GM12878 (cell line): ENCODE measurements around the gene SCN11A.

ENCODE experiments used
- BCLAF1 ChIP-seq: fragments of 450-650 bp; IDR thresholded peaks from 2 replicates; pipeline ENCODE4 v1.6.1; 2017; ENCODE audit warnings: antibody characterized with exemption, mild to moderate bottlenecking, moderate library complexity
- CTCF ChIP-seq, 3 experiments: IDR thresholded peaks in 2 of 3; conservative IDR thresholded peaks in 1 of 3; 2 replicates each; pipeline ENCODE4 v1.5.1; 2011; ENCODE audit warnings: low read depth in 3 of 3, low read length in 3 of 3, mild to moderate bottlenecking in 3 of 3, control low read depth in 2 of 3, moderate library complexity in 2 of 3, inconsistent platforms in 1 of 3, mixed read lengths in 1 of 3; ENCODE audit not compliant: control insufficient read depth in 2 of 3, insufficient read depth in 1 of 3; ENCODE audit errors: extremely low read depth in 1 of 3
- ELK1 ChIP-seq: IDR thresholded peaks from 2 replicates; pipeline ENCODE4 v1.6.1; 2012; ENCODE audit warnings: low read depth, low read length, improper control_type of control experiment
- FOXK2 ChIP-seq: fragments of 450-650 bp; IDR thresholded peaks from 2 replicates; pipeline ENCODE4 v1.6.1; 2017; ENCODE audit warnings: mild to moderate bottlenecking, moderate library complexity
- POLR2A ChIP-seq: IDR thresholded peaks from 2 replicates; pipeline ENCODE4 v1.6.1; 2011; ENCODE audit warnings: low read depth, mild to moderate bottlenecking, low read length
- POLR2AphosphoS5 ChIP-seq: IDR thresholded peaks from 2 replicates; pipeline ENCODE4 v1.6.1; 2011; ENCODE audit warnings: mild to moderate bottlenecking, low read length, inconsistent platforms
- RAD51 ChIP-seq: fragments of 450-650 bp; IDR thresholded peaks from 2 replicates; pipeline ENCODE4 v1.6.1; 2016; ENCODE audit warnings: moderate library complexity, mild to moderate bottlenecking, inconsistent platforms
- RFX5 ChIP-seq: IDR thresholded peaks from 2 replicates; pipeline ENCODE4 v1.6.1; 2011; ENCODE audit warnings: low read depth, low read length, improper control_type of control experiment
- SP1 ChIP-seq: IDR thresholded peaks from one replicate; pipeline ENCODE4 v1.6.1; 2011; ENCODE audit warnings: low read depth, low read length
- TCF12 ChIP-seq: IDR thresholded peaks from 2 replicates; pipeline ENCODE4 v1.6.1; 2011; ENCODE audit warnings: low read depth, mild to moderate bottlenecking, low read length
- ZBTB33 ChIP-seq: fragments of 450-650 bp; IDR thresholded peaks from 2 replicates; pipeline ENCODE4 v1.6.1; 2017; ENCODE audit warnings: mild to moderate bottlenecking
- ZBTB40 ChIP-seq: fragments of 450-650 bp; IDR thresholded peaks from 2 replicates; pipeline ENCODE4 v1.6.1; 2016; ENCODE audit warnings: mild to moderate bottlenecking, moderate library complexity, borderline replicate concordance

- no peak for TF ChIP-seq ELK1
- TF ChIP-seq FOXK2 = no peak
- TF ChIP-seq POLR2AphosphoS5 = no peak
- TF ChIP-seq ZBTB40 = no peak
- TF ChIP-seq TCF12 = no peak
- TF ChIP-seq CTCF (IDR thresholded peaks at IDR 0.05 in 2 of 3, conservative IDR thresholded peaks at IDR 0.05 in 1 of 3; ENCODE audit: control insufficient read depth in 2 of 3, extremely low read depth in 1 of 3, insufficient read depth in 1 of 3, low read depth in 3 of 3, low read length in 3 of 3) = no peak
- TF ChIP-seq BCLAF1 = no peak
- TF ChIP-seq SP1 = no peak
- no peak for TF ChIP-seq POLR2A
- no peak for TF ChIP-seq RAD51
- no peak for TF ChIP-seq ZBTB33
- no peak for TF ChIP-seq RFX5
Observed at GRCh38 chr3:39015418-39015817, 36.3 kb downstream of the SCN11A start.
